Measurements from ENCODE around the gene KRTAP5-10.

- no peak for TF ChIP-seq POLR2A (IDR thresholded peaks at IDR 0.05)
- TF ChIP-seq, protein P1, sequence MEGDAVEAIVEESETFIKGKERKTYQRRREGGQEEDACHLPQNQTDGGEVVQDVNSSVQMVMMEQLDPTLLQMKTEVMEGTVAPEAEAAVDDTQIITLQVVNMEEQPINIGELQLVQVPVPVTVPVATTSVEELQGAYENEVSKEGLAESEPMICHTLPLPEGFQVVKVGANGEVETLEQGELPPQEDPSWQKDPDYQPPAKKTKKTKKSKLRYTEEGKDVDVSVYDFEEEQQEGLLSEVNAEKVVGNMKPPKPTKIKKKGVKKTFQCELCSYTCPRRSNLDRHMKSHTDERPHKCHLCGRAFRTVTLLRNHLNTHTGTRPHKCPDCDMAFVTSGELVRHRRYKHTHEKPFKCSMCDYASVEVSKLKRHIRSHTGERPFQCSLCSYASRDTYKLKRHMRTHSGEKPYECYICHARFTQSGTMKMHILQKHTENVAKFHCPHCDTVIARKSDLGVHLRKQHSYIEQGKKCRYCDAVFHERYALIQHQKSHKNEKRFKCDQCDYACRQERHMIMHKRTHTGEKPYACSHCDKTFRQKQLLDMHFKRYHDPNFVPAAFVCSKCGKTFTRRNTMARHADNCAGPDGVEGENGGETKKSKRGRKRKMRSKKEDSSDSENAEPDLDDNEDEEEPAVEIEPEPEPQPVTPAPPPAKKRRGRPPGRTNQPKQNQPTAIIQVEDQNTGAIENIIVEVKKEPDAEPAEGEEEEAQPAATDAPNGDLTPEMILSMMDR (IDR thresholded peaks at IDR 0.05), result no peak
These were observed 933 bp upstream of the KRTAP5-10 start for GRCh38 chr11:71564430-71564829.
